Loucy (cell line): ENCODE measurements around the gene CPNE9.

Source experiments
- H2AFZ ChIP-seq: fragments of 200-600 bp; sonication (generic); 2 replicates; pipeline ENCODE4 v1.6.0; 2016; ENCODE audit warnings: antibody characterized with exemption, mild to moderate bottlenecking, low read length, moderate library complexity
- H3F3A ChIP-seq: fragments of 200-600 bp; 2 replicates; pipeline ENCODE4 v1.6.0; 2016; ENCODE audit warnings: antibody characterized with exemption, low read depth, mild to moderate bottlenecking
- H3K27me3 ChIP-seq: fragments of 200-600 bp; sonication (generic); 2 replicates; pipeline ENCODE4 v1.6.1; 2014; ENCODE audit warnings: low read length, mild to moderate bottlenecking; ENCODE audit not compliant: insufficient read depth, poor library complexity, severe bottlenecking
- H3K36me3 ChIP-seq: fragments of 200-600 bp; sonication (generic); 2 replicates; pipeline ENCODE4 v1.6.1; 2016; ENCODE audit warnings: low read length; ENCODE audit not compliant: insufficient read depth
- H3K4me1 ChIP-seq: fragments of 200-600 bp; sonication (generic); 2 replicates; pipeline ENCODE4 v1.5.1; 2014; ENCODE audit warnings: low read length, mild to moderate bottlenecking; ENCODE audit not compliant: insufficient read depth, poor library complexity, severe bottlenecking
- H3K4me2 ChIP-seq: fragments of 200-600 bp; sonication (generic); 2 replicates; pipeline ENCODE4 v1.6.0; 2014; ENCODE audit warnings: antibody characterized with exemption, low read length, low read depth, mild to moderate bottlenecking; ENCODE audit not compliant: poor library complexity, severe bottlenecking
- H3K4me3 ChIP-seq: fragments of 200-600 bp; sonication (generic); 2 replicates; pipeline ENCODE4 v1.5.1; 2014; ENCODE audit warnings: low read length, mild to moderate bottlenecking, mixed read lengths; ENCODE audit not compliant: poor library complexity, severe bottlenecking
- H3K79me2 ChIP-seq: fragments of 200-600 bp; sonication (generic); 2 replicates; pipeline ENCODE4 v1.6.1; 2014; ENCODE audit warnings: low read length; ENCODE audit not compliant: insufficient read depth
- H3K9ac ChIP-seq: fragments of 200-600 bp; sonication (generic); 2 replicates; pipeline ENCODE4 v1.6.0; 2014; ENCODE audit warnings: mild to moderate bottlenecking, low read depth, low read length, moderate library complexity; ENCODE audit not compliant: poor library complexity, severe bottlenecking
- H3K9me2 ChIP-seq: fragments of 200-600 bp; sonication (generic); replicated peaks from 2 replicates; pipeline ENCODE4 v1.6.1; 2016; ENCODE audit warnings: low read depth, low read length, mixed read lengths
- H3K9me3 ChIP-seq: fragments of 200-600 bp; sonication (generic); 2 replicates; pipeline ENCODE4 v1.6.1; 2014; ENCODE audit warnings: mild to moderate bottlenecking, antibody characterized with exemption, low read length, low read depth; ENCODE audit not compliant: insufficient read depth
- H4K20me1 ChIP-seq: fragments of 200-600 bp; sonication (generic); 2 replicates; pipeline ENCODE4 v1.6.0; 2014; ENCODE audit warnings: antibody characterized with exemption, low read length, mild to moderate bottlenecking; ENCODE audit not compliant: insufficient read depth, poor library complexity, severe bottlenecking
- EZH2phosphoT487 ChIP-seq: fragments of 200-600 bp; IDR thresholded peaks from 2 replicates; pipeline ENCODE4 v1.6.1; 2018; ENCODE audit warnings: antibody characterized with exemption, mild to moderate bottlenecking, moderate library complexity, borderline replicate concordance
- TF ChIP-seq, protein P1 (sequence below): fragments of 200-600 bp; sonication (generic); conservative IDR thresholded peaks from 2 replicates; pipeline ENCODE4 v1.5.1; 2014; ENCODE audit warnings: mild to moderate bottlenecking, antibody characterized with exemption, low read length

The CPNE9 gene

GRCh38 chr3:9695746-9696145, 7.9 kb upstream of the CPNE9 start:
- H3K4me1 ChIP-seq: peaks cover 10% of the 10 kb centered on the region
- no peak for TF ChIP-seq EZH2phosphoT487
- TF ChIP-seq, protein P1, sequence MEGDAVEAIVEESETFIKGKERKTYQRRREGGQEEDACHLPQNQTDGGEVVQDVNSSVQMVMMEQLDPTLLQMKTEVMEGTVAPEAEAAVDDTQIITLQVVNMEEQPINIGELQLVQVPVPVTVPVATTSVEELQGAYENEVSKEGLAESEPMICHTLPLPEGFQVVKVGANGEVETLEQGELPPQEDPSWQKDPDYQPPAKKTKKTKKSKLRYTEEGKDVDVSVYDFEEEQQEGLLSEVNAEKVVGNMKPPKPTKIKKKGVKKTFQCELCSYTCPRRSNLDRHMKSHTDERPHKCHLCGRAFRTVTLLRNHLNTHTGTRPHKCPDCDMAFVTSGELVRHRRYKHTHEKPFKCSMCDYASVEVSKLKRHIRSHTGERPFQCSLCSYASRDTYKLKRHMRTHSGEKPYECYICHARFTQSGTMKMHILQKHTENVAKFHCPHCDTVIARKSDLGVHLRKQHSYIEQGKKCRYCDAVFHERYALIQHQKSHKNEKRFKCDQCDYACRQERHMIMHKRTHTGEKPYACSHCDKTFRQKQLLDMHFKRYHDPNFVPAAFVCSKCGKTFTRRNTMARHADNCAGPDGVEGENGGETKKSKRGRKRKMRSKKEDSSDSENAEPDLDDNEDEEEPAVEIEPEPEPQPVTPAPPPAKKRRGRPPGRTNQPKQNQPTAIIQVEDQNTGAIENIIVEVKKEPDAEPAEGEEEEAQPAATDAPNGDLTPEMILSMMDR: no peak
- H3K36me3 ChIP-seq: peaks cover 4% of the 10 kb centered on the region; the same call in 1 of the 2 replicates
- H3K79me2 ChIP-seq: no peaks in the 10 kb centered on the region
- no peaks in the 10 kb centered on the region for H4K20me1 ChIP-seq
- H3K9me3 ChIP-seq: no peaks in the 10 kb centered on the region
- H3F3A ChIP-seq: no peaks in the 10 kb centered on the region
- H2AFZ ChIP-seq: no peak overlapping the region
- H3K27me3 ChIP-seq: no peaks in the 10 kb centered on the region
- no peaks in the 10 kb centered on the region for H3K9me2 ChIP-seq
- H3K4me2 ChIP-seq: no peak overlapping the region
- H3K4me3 ChIP-seq: no peak overlapping the region
- H3K9ac ChIP-seq: no peak overlapping the region

DNA sequence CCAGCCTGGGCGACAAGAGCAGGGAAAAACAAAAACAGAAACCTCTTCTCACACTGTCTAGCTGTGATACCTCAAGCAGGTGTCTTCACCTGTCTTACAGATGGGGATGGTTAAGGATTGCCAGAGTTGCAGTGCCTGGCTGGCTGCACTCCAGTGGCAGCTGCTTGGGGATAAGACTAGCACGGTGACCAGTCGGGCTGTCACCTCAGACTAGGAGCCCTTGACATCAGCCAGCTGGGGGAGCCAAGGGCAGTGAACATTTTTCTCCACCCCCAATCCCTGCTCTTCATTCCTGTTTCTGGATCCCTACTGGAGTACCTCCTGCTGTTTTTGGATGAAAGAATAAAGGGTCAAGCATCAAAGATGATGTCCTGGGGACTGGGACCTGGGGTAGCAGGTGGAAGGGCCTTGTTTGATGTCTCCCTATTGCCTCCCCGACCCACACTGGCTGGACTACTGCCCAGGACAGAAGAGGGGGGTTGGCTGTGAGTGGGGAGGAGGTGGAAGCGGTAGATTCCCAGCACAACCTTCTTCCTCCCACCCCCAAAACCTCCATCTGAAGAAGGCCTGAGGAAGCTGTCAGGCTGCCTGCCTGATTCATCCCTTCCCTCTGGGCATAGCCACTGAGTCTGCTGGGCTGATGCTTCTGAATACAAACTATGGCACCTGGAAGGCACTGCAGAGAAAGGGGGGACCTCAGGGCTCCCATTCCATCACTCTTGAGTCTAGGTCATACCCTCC, 7.0 kb upstream of the CPNE9 start:
- H3K9ac ChIP-seq: no peak overlapping the region
- H3F3A ChIP-seq: no peaks in the 10 kb centered on the region
- no peak overlapping the region for H3K4me2 ChIP-seq
- H3K27me3 ChIP-seq: no peaks in the 10 kb centered on the region
- H3K9me2 ChIP-seq: no peaks in the 10 kb centered on the region
- no peak overlapping the region for H3K4me3 ChIP-seq
- H3K79me2 ChIP-seq: no peaks in the 10 kb centered on the region
- H4K20me1 ChIP-seq: no peaks in the 10 kb centered on the region
- no peaks in the 10 kb centered on the region for H3K9me3 ChIP-seq
- H2AFZ ChIP-seq: no peak overlapping the region
- peaks cover 2% of the 10 kb centered on the region for H3K4me1 ChIP-seq
- peaks cover 4% of the 10 kb centered on the region; the same call in 1 of the 2 replicates for H3K36me3 ChIP-seq
- TF ChIP-seq, protein P1: no peak
- no peak for TF ChIP-seq EZH2phosphoT487

GRCh38 chr3:9697892-9698291, 5.7 kb upstream of the CPNE9 start:
- Histone ChIP-seq H3K79me2 (no peaks in the 10 kb centered on the region), H3K4me1 (no peaks in the 10 kb centered on the region), H3K9ac (no peak overlapping the region), H3K9me3 (no peaks in the 10 kb centered on the region), H3K9me2 (no peaks in the 10 kb centered on the region), H4K20me1 (no peaks in the 10 kb centered on the region), H3K27me3 (no peaks in the 10 kb centered on the region), H3K4me3 (no peak overlapping the region), H3F3A (no peaks in the 10 kb centered on the region), H3K4me2 (no peak overlapping the region), H2AFZ (no peak overlapping the region), H3K36me3 (peaks cover 13% of the 10 kb centered on the region; the same call in 1 of the 2 replicates)
- TF ChIP-seq, protein P1: no peak
